Measurements from ENCODE around the gene CAPG. TPM values are rescaled to one million over a fixed set of nuclear protein-coding genes. Genes with fewer than 3 reads are reported as not detected.

Gene CAPG
- total RNA-seq, 1 experiment from 2014 or later, result 156 TPM

- DNase-seq (ENCODE audit: low read depth), result no peak
Measured at GRCh38 chr2:85398426-85399182, 11.6 kb downstream of the CAPG start.

- DNase-seq (ENCODE audit: low read depth), result no peak
Measured at GRCh38 chr2:85397925-85398331, 12.2 kb downstream of the CAPG start.

GRCh38 chr2:85396531-85397470 is 13.4 kb downstream of the CAPG start:
- DNase-seq (ENCODE audit: low read depth), result no peak

- DNase-seq (ENCODE audit: low read depth), result no peak
Measured at GRCh38 chr2:85395912-85396475, 14.2 kb downstream of the CAPG start.

GRCh38 chr2:85394976-85395375 is 15.2 kb downstream of the CAPG start:
- no peak for DNase-seq (ENCODE audit: low read depth)

GRCh38 chr2:85394261-85394681 is 15.9 kb downstream of the CAPG start:
- no peak for DNase-seq (ENCODE audit: low read depth)

GRCh38 chr2:85393836-85394235 is 16.3 kb downstream of the CAPG start:
- peak; percentile 42 for DNase-seq (ENCODE audit: low read depth)

GRCh38 chr2:85390941-85391669 is 19.1 kb downstream of the CAPG start:
- no peak for DNase-seq (ENCODE audit: low read depth)

- DNase-seq (ENCODE audit: low read depth), result no peak
Measured at GRCh38 chr2:85388878-85389538, 21.2 kb downstream of the CAPG start.

- DNase-seq (ENCODE audit: low read depth), result no peak
Measured at GRCh38 chr2:85387754-85388153, 22.4 kb downstream of the CAPG start.

GRCh38 chr2:85385746-85386145 is 24.4 kb downstream of the CAPG start:
- no peak for DNase-seq (ENCODE audit: low read depth)

GRCh38 chr2:85383850-85384249 is 26.3 kb downstream of the CAPG start:
- no peak for DNase-seq (ENCODE audit: low read depth)

GRCh38 chr2:85383151-85383550 is 27.0 kb downstream of the CAPG start:
- DNase-seq (ENCODE audit: low read depth), result peak; percentile 36

GRCh38 chr2:85380048-85380447 is 30.1 kb downstream of the CAPG start:
- no peak for DNase-seq (ENCODE audit: low read depth)

- no peak for DNase-seq (ENCODE audit: low read depth)
Measured at GRCh38 chr2:85378257-85378656, 31.9 kb downstream of the CAPG start.

GRCh38 chr2:85377083-85377482 is 33.1 kb downstream of the CAPG start:
- DNase-seq (ENCODE audit: low read depth), result no peak

- DNase-seq (ENCODE audit: low read depth), result no peak
Measured at GRCh38 chr2:85376291-85377065, 33.7 kb downstream of the CAPG start.

GRCh38 chr2:85371045-85371444 is 39.1 kb downstream of the CAPG start:
- no peak for DNase-seq (ENCODE audit: low read depth)

GRCh38 chr2:85369500-85369899 is 40.7 kb downstream of the CAPG start:
- DNase-seq (ENCODE audit: low read depth), result no peak

GRCh38 chr2:85368921-85369320 is 41.2 kb downstream of the CAPG start:
- DNase-seq (ENCODE audit: low read depth), result no peak
